BE2C (cell line): Measurements from ENCODE around the gene PRF1. TPM values are rescaled to one million over a fixed set of nuclear protein-coding genes. Genes with fewer than 3 reads are reported as not detected.

ENCODE experiments used
- DNase-seq: peaks from one replicate; pipeline ENCODE4 v3.0.0-alpha.2; 2020
- H3K27me3 ChIP-seq: fragments of 250-450 bp; sonication (Bioruptor Pico); 2 replicates; pipeline ENCODE4 v1.5.1; 2020; ENCODE audit warnings: mild to moderate bottlenecking
- H3K36me3 ChIP-seq: fragments of 250-450 bp; sonication (Bioruptor Pico); 2 replicates; pipeline ENCODE4 v1.5.1; 2020; ENCODE audit warnings: mild to moderate bottlenecking
- H3K4me1 ChIP-seq: fragments of 250-450 bp; sonication (Bioruptor Pico); 2 replicates; pipeline ENCODE4 v1.5.1; 2020
- H3K4me3 ChIP-seq: 2 replicates; pipeline ENCODE4 v1.5.1; 2011; ENCODE audit warnings: low read depth, low read length
- H3K9me3 ChIP-seq: fragments of 250-450 bp; sonication (Bioruptor Pico); 2 replicates; pipeline ENCODE4 v1.5.1; 2020
- polyA plus RNA-seq: library from polyadenylated mRNA; unstranded; fragments of >200 nt; gene quantifications from one replicate; pipeline ENCODE4 v1.2.1, GENCODE V29; 2012; ENCODE audit warnings: low read depth, missing spikeins; ENCODE audit not compliant: insufficient read length, insufficient read depth
- TF ChIP-seq, protein P1 (sequence below): IDR thresholded peaks from 2 replicates; pipeline ENCODE4 v1.5.1; 2012; ENCODE audit warnings: mild to moderate bottlenecking, low read depth, low read length

Gene PRF1
- polyA plus RNA-seq: not detected

DNA sequence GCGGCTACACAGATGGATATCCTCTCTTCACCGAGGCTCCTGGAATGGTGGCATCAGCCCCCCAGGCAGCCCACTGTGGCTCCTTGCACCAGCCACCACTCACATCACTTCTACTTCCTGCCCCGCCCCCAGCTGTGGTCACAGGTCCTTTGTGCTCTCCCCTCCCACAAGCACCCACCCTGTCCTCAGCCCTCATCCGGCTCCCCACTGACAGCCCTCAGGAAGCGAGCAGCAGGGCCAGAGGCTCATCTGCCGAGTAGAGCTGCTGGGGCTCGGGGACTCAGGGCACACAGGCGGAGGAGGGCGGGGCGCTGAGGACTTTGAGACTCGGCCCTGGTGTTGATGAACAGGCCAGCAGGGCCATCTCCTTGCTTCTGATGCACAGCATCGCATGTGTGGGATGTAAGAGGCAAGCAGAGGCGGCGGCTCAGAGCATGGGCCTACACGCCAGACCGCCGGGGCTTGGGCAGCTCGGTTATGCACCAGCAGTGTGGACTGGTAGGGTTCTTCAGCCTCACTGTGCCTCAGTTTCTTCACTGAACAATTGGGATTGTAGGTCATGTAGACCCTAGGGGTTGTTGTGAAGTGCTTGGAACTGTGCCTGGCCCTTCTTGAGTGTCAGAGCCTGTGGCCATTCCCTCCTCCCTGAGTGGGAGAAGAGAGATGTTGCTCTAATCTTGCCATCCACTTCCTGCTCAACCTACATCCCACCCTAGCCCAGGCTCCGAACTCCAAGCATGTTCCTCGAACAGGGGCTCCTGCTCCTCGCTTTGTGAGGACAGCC is at the start of gene PRF1:
PRF1 (minus strand) TSS at position 77 of the 784 bp plus-strand sequence. CDS start 1,839 bp downstream, outside the sequence.
- no peak for DNase-seq
- Histone ChIP-seq H3K4me3 (no peak within 1 kb of the TSS), H3K27me3 (no peaks in the 10 kb centered on the region), H3K9me3 (no peaks in the 10 kb centered on the region), H3K4me1 (no peaks in the 10 kb centered on the region), H3K36me3 (no peaks in the 10 kb centered on the region)
- TF ChIP-seq, protein P1, sequence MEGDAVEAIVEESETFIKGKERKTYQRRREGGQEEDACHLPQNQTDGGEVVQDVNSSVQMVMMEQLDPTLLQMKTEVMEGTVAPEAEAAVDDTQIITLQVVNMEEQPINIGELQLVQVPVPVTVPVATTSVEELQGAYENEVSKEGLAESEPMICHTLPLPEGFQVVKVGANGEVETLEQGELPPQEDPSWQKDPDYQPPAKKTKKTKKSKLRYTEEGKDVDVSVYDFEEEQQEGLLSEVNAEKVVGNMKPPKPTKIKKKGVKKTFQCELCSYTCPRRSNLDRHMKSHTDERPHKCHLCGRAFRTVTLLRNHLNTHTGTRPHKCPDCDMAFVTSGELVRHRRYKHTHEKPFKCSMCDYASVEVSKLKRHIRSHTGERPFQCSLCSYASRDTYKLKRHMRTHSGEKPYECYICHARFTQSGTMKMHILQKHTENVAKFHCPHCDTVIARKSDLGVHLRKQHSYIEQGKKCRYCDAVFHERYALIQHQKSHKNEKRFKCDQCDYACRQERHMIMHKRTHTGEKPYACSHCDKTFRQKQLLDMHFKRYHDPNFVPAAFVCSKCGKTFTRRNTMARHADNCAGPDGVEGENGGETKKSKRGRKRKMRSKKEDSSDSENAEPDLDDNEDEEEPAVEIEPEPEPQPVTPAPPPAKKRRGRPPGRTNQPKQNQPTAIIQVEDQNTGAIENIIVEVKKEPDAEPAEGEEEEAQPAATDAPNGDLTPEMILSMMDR: no peak

DNA sequence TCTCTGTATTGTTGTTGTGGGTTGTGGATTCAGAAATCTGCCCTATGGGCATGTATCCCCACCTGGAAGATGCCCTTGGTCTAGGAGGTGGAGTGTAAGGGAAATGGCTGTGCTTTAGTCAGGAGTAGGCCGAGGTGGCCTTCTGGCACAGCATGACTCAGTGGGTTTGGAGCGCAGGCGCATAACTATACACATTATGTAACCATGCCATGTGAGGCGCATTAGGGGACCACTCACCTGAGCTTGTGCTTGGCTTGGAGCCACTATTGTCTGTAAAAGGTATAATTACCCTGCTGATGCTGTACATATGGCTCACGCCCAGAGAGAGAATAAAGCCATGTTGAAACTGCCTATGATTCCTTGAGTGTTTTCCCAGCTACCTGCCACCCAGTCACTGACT is 49.1 kb upstream of the PRF1 start:
- Histone ChIP-seq H3K27me3 (no peaks in the 10 kb centered on the region), H3K36me3 (no peaks in the 10 kb centered on the region), H3K4me1 (peaks cover 3% of the 10 kb centered on the region), H3K9me3 (no peaks in the 10 kb centered on the region), H3K4me3 (no peak overlapping the region)
- TF ChIP-seq, protein P1: no peak
- DNase-seq: no peak

DNA sequence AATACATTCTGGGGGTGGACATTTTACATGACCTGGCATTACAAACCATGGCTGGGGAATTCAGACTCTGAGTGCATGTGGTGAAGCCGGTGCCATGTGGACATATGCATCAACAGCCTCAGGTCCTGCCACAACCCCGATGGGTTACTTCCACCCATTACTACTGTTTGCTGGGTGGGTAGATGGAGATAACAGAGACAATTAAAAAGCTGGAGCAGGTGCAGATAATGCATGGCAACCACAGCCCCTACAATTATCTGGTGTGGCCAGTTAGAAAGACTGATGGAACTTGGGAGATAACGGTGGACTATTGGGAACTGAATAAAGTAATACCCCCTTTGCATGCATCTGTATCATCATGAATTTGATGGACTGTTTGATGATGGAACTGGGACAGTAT is 48.2 kb upstream of the PRF1 start:
- peaks cover 3% of the 10 kb centered on the region for H3K4me1 ChIP-seq
- H3K4me3 ChIP-seq: no peak overlapping the region
- TF ChIP-seq, protein P1: no peak
- no peak for DNase-seq
- H3K36me3 ChIP-seq: no peaks in the 10 kb centered on the region
- no peaks in the 10 kb centered on the region for H3K9me3 ChIP-seq
- no peaks in the 10 kb centered on the region for H3K27me3 ChIP-seq

DNA sequence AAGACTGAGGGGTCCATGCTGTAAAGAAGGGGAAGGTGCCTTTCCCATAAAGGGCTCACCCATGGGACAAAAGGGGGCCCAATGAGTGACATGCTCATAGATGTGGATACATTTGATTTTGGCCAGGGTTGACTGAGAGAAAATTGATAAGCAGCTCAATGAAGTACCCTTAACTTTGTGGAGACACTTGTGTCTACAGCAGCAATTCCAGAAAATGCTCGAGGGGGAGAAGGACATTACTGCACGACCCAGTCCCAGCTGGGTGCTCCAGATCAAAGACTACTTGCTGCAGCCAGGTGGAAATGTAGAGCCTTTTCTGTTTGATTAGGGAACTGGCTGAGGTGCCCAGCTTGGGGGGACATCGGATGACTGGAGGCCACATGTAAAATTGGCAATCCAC is 47.6 kb upstream of the PRF1 start:
- TF ChIP-seq, protein P1: no peak
- Histone ChIP-seq H3K27me3 (no peaks in the 10 kb centered on the region), H3K4me3 (no peak overlapping the region), H3K4me1 (peaks cover 3% of the 10 kb centered on the region), H3K9me3 (no peaks in the 10 kb centered on the region), H3K36me3 (no peaks in the 10 kb centered on the region)
- no peak for DNase-seq

DNA sequence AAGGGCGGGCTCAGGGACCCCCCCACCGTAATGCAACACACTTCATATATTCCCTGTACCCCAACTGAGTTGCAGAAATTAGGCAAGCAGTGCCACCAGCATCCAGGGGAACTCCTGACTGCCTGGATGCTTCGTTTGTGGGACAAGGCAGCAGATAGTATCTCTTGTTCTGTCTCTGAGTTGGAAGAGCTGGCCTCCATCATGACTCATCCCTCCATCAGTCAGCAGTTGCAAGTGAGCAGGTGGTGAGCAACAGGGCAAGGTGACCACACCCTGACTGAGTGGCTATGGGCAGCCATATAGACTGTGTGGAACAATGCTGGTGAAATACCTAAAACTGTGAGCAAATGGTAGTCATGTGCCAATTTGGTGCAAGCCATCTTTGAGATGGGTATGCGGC is 47.0 kb upstream of the PRF1 start:
- DNase-seq: peak; percentile 36
- H3K36me3 ChIP-seq: no peaks in the 10 kb centered on the region
- H3K4me1 ChIP-seq: peaks cover 3% of the 10 kb centered on the region
- H3K9me3 ChIP-seq: no peaks in the 10 kb centered on the region
- TF ChIP-seq, protein P1: no peak
- no peaks in the 10 kb centered on the region for H3K27me3 ChIP-seq
- H3K4me3 ChIP-seq: no peak overlapping the region

DNA sequence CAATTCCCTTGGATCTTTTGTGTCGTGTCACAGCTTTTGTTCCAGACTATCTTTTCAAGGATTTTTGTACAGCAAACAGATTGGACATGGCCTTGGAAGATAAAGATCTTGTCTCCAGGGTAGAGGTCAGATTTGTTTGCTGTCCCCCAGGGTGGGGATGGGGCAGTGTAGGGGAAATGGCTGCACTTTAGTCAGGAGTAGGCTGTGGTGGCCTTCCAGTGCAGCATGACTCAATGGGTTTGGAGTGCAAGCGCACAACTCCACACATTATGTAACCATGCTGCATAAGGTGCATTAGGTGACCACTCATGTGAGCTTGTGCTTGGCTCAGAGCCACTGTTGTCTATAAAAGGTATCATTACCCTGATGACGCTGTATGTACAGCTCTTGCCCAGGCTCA is 45.9 kb upstream of the PRF1 start:
- Histone ChIP-seq H3K4me3 (no peak overlapping the region), H3K27me3 (no peaks in the 10 kb centered on the region), H3K36me3 (no peaks in the 10 kb centered on the region), H3K4me1 (peaks cover 3% of the 10 kb centered on the region), H3K9me3 (no peaks in the 10 kb centered on the region)
- no peak for DNase-seq
- TF ChIP-seq, protein P1: no peak
